Measurements from ENCODE around the gene FAM181A. TPM values are rescaled to one million over a fixed set of nuclear protein-coding genes. Genes with fewer than 3 reads are reported as not detected.

The FAM181A gene
- total RNA-seq, 1 experiment from 2014 or later: not detected

- H3K27me3 ChIP-seq (ENCODE audit: control insufficient read depth, insufficient read depth, low read length): no peaks in the 10 kb centered on the region
- intact Hi-C loops (cut with micrococcal nuclease; ENCODE audit: unreplicated experiment) (loop anchor here (2.0 to 5.0 kb wide), 2 partner anchors 151 to 244 kb away; no protein-coding TSS in a partner anchor), in situ Hi-C loops (cut with HindIII; ENCODE audit: low pct_unique_long_range_greater_than_20kb, low sequenced_read_pairs) (no loop called here)
- ATAC-seq (peak; percentile 87), DNase-seq (ENCODE audit: low read depth, low spot score) (peak; percentile 41)
- BruUV-seq (replicated peaks): no TSS peak
- H3K36me3 ChIP-seq (ENCODE audit: control insufficient read depth, insufficient read depth, low read length): no peaks in the 10 kb centered on the region
- H3K4me1 ChIP-seq (ENCODE audit: control insufficient read depth, insufficient read depth, low read length): no peaks in the 10 kb centered on the region
- H3K27ac ChIP-seq (ENCODE audit: low read length): no peak overlapping the region
- ChIA-PET CTCF (no interaction called here), POLR2A (no interaction called here)
- no peak overlapping the region for H3K4me3 ChIP-seq (ENCODE audit: low read depth in 2 of 2, low read length in 2 of 2)
- TF ChIP-seq POLR2AphosphoS5 (IDR thresholded peaks at IDR 0.05; ENCODE audit: low read depth, low read length): no peak
- no peak for TF ChIP-seq REST (IDR thresholded peaks at IDR 0.05; ENCODE audit: insufficient read depth in 1 of 2, low read depth in 2 of 2, low read length in 1 of 2)
- no peak for TF ChIP-seq SIN3A (IDR thresholded peaks at IDR 0.05; ENCODE audit: borderline replicate concordance, insufficient read depth, low read depth, low read length)
- TF ChIP-seq CTCF (IDR thresholded peaks at IDR 0.05): peak; percentile 91
- TF ChIP-seq TCF7L2 (IDR thresholded peaks at IDR 0.05; ENCODE audit: low read depth, low read length): no peak
- H3K9me3 ChIP-seq (ENCODE audit: control insufficient read depth, insufficient read depth, low read depth, low read length): no peaks in the 10 kb centered on the region
Observed at GRCh38 chr14:93892923-93893558, 34.1 kb upstream of the FAM181A start.

DNA sequence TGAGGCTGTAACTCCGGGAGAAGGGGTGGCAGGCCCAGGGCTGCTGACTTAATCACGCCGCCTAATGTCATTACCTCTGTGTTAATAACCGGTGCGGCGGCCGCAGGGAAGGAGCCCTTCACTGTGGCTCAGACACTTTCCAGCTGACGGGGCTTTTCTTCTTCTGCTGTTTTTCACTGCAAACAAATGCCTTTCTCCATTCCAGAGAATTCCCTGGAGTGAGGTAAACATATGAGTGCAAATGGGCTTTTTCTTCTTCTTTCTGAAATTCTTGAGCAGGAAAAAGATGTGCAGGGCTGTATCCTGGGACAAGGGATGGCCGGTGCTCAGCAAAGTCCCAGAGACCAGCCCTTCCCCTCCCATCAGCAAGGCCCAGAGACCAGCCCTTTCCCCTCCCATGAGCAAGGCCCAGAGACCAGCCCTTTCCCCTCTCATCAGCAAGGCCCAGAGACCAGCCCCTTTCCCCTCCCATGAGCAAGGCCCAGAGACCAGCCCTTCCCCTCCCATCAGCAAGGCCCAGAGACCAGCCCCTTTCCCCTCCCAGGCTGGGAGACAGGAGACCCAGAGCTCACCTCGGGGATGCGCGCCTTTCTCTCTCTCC is 33.4 kb upstream of the FAM181A start:
- Histone ChIP-seq H3K27ac (ENCODE audit: low read length) (no peak overlapping the region), H3K36me3 (ENCODE audit: control insufficient read depth, insufficient read depth, low read length) (no peaks in the 10 kb centered on the region), H3K9me3 (ENCODE audit: control insufficient read depth, insufficient read depth, low read depth, low read length) (no peaks in the 10 kb centered on the region), H3K4me1 (ENCODE audit: control insufficient read depth, insufficient read depth, low read length) (no peaks in the 10 kb centered on the region), H3K27me3 (ENCODE audit: control insufficient read depth, insufficient read depth, low read length) (no peaks in the 10 kb centered on the region), H3K4me3 (ENCODE audit: low read depth in 2 of 2, low read length in 2 of 2) (no peak overlapping the region)
- in situ Hi-C loops (cut with HindIII; ENCODE audit: low pct_unique_long_range_greater_than_20kb, low sequenced_read_pairs): no loop called here
- ChIA-PET POLR2A (no interaction called here), CTCF (no interaction called here)
- TF ChIP-seq SIN3A (IDR thresholded peaks at IDR 0.05; ENCODE audit: borderline replicate concordance, insufficient read depth, low read depth, low read length) (no peak), REST (IDR thresholded peaks at IDR 0.05; ENCODE audit: insufficient read depth in 1 of 2, low read depth in 2 of 2, low read length in 1 of 2) (no peak), TCF7L2 (IDR thresholded peaks at IDR 0.05; ENCODE audit: low read depth, low read length) (no peak), POLR2AphosphoS5 (IDR thresholded peaks at IDR 0.05; ENCODE audit: low read depth, low read length) (no peak), CTCF (IDR thresholded peaks at IDR 0.05) (no peak)
- intact Hi-C loops (cut with micrococcal nuclease; ENCODE audit: unreplicated experiment): loop anchor here (2.0 to 5.0 kb wide), 2 partner anchors 151 to 245 kb away; no protein-coding TSS in a partner anchor
- no TSS peak for BruUV-seq (replicated peaks)
- DNase-seq (ENCODE audit: low read depth, low spot score) (no peak), ATAC-seq (no peak)

Measured in Panc1 (cell line).